GM18519 (cell line): ENCODE measurements around the gene USP15.
"Not testable (repeated sequence)": the region's sequence is repeated elsewhere in the genome, so short reads cannot be mapped to it uniquely, and the experiment has no call there.

Experiments
- ATAC-seq: cut with Tn5 transposase; IDR thresholded peaks from one replicate; pipeline ENCODE4 v1.9.1; 2021; ENCODE audit warnings: mild to moderate bottlenecking, moderate library complexity; ENCODE audit not compliant: unreplicated experiment, low FRiP score

Gene USP15

DNA sequence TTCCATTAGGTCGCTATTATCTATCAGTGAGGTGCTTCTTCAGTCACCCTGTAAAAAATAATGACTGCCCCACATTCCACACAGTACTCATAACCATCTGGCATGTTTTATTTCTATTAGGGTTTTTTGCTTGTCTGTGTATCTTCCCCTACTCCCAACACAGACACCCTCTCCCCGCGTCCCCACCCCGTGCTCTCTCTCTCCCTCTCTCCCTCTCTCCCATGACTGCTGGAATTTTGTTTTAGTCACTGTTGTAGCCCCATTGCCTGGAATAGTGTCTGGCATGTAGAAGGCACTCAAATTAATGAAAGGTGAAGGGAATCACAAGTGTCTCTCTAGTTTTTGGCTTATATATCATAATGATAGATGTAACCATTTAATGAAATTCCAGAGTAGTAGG lies 103.3 kb downstream of the USP15 start:
- no peak for ATAC-seq

DNA sequence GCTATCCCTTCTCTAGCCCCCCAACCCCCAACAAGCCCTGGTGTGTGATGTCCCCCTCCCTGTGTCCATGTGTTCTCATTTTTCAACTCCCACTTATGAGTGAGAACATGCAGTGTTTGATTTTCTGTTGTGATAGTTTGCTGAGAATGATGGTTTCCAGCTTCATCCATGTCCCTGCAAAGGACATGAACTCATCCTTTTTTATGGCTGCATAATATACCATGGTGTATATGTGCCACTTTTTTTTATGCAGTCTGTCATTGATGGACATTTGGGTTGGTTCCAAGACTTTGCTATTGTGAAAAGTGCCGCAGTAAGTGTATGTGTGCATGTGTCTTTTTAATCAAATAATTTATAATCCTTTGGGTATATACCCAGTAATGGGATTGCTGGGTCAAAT lies 104.5 kb downstream of the USP15 start:
- ATAC-seq: not testable (repeated sequence)

DNA sequence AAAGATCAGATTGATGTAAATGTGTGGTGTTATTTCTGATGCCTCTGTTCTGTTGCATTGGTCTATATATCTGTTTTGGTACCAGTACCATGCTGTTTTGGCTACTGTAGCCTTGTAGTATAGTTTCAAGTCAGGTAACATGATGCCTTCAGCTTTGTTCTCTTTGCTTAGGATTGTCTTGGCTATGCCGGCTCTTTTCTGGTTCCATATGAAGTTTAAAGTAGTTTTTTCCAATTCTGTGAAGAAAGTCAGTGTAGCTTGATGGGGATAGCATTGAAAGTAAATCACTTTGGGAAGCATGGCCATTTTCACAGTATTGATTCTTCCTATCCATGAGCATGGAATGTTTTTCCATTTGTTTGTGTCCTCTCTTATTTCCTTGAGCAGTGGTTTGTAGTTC lies 105.6 kb downstream of the USP15 start:
- not testable (repeated sequence) for ATAC-seq

DNA sequence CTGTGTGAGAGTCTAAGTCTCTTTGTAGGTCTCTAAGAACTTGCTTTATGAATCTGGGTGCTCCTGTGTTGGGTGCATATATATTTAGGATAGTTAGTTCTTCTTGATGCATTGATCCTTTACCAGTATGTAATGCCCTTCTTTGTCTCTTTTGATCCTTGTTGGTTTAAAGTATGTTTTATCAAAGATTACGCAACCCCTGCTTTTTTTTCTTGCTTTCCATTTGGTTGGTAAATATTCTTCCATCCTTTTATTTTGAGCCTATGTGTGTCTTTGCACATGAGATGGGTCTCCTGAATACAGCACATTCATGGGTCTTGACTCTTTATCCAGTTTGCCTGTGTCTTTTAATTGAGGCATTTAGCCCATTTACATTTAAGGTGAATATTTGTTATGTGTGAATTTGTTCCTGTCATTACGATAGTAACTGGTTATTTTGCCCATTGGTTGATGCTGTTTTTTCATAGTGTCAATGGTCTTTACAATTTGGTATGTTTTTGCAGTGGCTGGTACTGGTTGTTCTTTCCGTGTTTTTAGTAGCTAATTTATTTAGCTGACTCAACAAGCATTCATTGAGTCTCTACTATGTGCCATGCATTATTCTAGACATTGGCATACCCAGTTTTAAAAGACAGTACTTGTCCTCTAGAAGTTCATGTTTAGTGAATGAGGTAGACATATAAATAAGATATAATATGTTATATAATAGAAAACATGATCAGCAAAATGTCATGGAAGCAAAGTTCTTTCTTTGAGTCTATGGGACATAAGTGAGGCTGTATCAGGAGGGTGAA lies 108.4 kb downstream of the USP15 start:
- ATAC-seq: not testable (repeated sequence)

DNA sequence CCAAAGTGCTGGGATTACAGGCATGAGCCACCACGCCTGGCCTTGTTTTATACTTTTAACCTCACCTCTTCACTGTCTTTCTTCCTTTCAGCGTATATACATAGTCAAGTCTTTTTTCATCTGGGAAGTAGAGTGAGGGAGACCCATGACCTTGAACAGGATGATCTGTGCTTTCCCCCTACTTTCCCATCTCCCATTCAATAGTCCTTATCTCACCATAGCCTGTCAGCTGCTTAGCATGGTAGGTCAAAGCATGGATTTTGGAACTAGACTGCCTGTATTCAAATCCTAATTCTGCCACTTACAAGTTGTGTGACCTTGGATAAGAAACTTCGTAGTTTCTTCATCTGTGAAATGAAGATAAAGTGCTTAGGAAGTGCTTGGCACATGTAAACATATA lies 110.0 kb downstream of the USP15 start:
- no peak for ATAC-seq

DNA sequence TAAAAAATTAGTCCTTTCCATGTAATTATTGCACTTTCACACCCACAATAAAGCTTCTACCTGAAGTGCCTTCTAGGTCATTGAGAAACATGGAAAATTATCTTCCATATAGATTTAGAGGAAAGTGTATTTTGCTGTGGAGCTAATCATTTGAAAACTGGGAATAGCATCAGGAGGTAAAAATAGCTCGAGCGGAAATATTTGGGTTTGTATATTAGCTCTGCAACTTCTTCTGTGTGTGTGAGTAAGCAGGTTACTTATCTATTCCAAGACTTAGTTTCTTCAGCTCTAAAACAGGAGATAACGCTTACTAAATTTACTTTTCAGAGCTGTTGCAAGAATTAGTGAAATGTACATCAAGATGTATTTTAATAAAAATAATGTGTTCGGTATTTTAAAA lies 111.5 kb downstream of the USP15 start:
- ATAC-seq: no peak

DNA sequence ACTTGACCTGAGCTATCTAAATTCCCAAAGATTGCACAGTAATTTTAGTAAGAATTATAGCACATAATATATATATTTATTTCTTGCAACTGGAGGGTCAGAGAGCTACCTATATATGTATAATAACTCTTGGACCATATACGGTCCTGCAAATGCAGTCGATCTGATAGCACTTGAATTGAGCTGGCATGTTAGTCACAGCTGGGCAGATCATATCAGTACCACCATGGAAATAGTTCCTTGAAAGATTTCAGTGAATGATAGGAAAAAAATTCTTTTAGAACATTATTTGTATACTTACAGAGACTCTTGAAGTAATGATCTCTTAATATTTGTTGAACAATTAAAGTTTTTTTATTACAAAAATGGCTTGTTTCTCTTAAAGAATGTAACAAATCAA lies 111.9 kb downstream of the USP15 start:
- no peak for ATAC-seq

DNA sequence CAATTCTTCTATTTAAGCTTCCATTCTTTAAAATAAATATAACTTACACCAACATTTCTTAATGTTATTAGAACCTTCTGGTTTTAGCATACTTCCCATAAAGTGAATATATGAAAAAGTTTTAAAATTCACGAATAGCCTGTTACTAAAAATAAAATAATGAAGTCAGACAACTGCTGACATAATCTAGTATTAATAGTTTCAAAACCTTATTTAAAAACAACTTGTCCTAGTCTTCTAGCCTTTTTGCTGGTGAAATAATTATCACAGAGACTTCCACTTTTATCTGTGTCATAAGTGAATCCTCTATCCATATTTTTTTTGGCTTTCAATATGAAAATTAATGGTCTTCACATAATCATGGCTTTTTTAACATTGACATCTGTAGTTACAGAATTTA lies 112.6 kb downstream of the USP15 start:
- no peak for ATAC-seq

DNA sequence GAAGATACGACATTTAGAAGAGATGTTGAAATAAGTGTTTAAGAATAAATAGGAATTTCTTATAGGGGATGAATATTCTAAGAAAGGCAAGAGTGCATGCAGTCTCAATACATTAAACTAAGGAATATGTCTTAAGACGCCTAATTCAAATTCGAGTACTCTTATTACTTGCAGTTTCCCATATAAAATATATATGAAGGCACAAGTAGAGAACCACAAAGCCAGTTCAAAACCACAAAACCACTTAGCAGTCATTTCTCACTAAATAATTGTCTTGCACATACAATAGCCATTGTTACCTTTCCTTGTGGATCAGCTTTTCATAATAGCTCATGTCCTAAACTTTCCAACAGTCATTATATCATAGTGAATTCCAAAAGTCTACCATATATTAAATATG lies 115.4 kb downstream of the USP15 start:
- no peak for ATAC-seq

DNA sequence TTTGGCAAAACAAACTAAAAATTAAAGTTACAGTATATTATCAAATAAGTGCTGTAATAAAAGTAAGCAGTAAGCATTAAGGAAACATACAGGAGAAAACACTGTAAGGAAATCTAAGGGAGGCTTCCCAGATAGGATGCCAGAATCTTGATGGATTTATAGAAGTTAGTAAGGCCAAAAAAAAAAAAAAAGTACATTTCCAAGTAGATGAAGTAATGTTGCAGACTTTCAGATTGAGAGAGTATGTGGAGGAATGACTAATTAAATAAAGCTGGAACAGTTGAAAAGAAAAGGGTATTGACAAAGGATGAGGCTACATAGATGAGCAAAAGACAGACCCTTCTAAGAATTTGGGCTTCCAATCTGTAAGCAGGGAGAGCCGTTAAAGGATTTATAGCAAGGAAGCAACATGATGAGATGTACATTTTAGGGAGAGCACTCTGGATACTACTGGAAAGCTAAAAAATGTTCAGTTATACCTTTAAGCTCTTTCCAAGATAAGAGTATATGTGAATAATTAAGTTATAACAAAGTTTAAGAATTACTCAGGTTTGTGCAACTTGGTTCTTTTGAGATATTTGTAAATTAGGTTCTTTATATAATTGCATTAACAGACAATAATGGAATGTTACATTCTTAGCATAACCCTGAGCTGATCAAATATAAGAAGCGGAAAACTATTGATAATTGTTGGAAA lies 119.0 kb downstream of the USP15 start:
- ATAC-seq: no peak

DNA sequence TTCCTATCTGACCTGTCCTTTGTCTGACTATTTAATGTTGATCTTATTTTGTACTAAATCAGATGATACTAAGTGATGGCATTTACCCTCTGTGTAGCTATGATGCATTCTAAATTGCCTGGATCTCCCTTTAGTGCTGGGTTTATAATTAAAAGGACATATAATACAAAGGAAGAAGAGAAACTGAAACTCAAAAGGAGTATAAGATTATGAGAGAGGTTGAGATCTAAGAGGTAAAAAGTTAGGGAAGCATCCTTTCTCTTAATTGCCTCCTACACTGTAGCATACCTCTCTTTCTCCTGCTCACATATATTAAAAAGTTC lies 119.5 kb downstream of the USP15 start:
- no peak for ATAC-seq

DNA sequence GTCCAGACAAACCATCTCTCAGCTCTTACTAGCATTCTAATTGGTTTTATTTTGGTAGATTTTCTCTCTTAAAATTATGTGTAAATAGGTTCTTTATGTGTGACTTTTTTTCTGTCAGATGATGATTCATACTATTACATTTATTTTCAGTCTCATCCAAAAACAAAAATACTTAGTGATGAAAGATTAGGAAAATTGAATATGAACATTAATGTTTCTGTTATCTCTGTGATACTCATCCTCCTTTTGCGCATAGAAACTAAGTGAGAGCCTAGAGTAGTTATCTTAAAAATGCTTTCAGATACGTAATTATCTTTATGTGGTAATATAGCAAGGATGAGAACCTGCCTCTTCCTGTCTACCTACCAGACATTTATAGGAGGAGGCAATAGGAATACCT lies 122.3 kb downstream of the USP15 start:
- no peak for ATAC-seq

DNA sequence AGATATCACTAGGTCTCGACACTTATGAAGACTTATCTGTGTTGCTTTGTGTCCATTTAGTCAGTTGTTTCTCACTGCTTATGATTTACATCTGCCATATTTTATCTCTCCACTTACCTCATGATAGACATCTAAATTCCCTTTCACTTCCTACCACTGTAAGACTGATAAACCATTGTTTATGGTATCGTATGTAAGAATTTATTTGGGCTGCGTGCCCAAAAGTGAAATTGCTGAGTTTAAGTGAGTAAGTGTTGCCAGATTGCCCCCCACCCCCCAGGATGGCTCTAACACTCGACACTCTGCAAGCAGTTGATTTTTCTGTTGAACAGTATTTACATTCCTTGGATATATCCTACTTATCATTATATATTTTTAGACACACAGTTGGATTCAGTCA lies 136.5 kb downstream of the USP15 start:
- no peak for ATAC-seq

DNA sequence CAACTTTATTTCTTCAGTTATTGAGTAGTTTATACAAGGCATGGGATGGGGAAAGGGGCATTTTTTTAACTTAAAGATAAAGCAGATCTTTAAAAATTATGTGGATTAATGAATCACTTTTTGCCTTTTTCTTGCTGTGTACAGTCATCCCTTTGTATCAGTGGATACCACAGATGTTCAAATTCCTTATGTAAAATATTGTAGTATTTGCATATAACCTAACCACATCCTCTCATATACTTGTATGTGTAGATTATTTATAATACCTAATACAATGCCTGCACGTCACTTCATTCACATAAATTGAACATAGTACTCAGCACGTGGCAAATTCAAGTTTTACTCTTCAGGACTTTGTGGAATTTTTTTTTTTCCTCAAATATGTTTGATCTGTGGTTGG lies 139.9 kb downstream of the USP15 start:
- ATAC-seq: no peak

DNA sequence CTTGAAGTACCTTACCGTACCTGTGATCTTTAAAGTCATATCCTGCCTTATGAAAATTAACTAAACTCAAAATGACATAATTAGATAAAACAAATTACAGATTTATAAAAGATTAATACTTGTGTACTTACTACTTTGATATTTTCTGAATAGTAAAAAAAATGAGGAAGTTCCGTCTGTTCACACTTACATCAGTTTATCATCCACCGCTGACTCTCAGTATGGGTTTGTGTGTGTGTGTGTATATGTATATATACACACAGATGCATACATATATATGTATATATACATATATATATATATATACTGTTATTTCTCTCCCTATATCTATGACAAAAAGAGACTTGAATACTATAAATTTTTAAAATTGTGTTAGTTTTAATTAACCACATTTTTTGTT lies 141.4 kb downstream of the USP15 start:
- no peak for ATAC-seq

DNA sequence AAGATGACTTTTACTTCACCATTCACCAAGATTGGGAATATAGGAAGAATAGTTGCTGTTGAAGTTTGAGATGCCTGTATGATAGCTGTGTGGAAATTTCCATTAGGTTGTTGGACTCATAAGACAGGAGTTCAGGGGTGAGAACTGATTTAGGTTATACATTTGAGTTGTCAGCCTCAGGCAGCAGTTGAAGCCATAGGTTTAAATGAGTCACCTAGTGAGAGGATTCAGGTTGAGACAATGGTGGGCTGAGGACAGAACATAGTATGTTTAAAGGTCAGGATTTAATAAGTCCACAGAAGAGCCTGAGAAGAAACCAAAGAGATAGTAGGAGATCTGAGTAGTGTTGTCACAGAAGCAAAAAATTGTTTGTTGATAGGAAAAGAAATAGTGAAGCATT lies 142.8 kb downstream of the USP15 start:
- ATAC-seq: no peak

DNA sequence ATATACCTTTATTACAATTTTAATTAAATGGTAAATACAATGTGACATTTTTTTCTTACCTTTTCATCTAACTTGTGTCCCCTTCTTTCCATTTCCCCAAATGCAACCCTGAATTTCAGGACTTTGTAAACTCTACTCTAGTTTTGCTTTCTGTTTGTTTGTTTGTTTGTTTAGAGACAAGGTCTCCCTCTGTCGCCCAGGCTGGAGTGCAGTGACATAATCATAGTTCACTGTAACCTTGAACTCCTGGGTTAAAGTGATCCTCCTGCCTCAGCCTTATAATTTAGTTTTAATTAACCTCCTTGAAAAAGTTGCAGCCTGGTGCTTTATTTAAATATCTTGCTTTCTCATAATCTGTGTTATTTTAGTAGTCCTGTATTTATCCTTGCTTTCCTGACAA lies 147.4 kb downstream of the USP15 start:
- ATAC-seq: no peak

DNA sequence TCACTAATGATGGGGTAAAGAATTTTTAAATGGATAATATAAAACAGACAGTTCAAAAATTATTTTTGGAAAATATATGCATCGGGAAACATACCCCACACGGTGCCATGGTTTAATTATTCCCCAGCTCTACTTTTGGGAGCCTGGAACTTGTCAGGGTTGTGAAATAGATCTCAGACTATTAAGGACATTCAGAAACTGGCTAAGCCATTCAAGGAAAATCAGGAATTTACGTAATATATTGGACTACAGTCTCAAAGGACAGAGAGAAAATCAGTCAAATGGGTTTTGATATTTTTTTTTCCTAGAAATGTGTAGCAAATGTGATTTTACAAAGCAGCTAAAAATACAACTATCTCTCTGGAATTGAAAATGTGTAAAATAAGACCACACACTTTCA lies 148.9 kb downstream of the USP15 start:
- no peak for ATAC-seq

DNA sequence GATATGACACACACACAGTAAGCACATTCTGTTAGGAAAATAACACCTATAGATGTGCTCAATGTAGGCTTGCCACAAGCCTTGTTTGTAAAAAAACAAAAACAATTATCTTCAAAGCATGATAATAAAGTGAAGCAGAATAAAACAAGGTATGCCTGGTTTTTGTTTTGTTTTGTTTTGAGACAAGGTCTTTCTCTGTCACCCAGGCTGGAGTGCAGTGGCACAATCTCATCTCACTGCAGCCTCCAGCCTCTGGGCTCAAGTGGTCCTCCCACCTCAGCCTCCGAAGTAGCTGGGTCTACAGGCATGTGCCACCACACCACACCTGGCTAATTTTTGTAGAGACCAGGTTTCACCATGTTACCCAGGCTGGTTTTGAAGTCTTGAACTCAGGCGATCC lies 154.0 kb downstream of the USP15 start:
- no peak for ATAC-seq

DNA sequence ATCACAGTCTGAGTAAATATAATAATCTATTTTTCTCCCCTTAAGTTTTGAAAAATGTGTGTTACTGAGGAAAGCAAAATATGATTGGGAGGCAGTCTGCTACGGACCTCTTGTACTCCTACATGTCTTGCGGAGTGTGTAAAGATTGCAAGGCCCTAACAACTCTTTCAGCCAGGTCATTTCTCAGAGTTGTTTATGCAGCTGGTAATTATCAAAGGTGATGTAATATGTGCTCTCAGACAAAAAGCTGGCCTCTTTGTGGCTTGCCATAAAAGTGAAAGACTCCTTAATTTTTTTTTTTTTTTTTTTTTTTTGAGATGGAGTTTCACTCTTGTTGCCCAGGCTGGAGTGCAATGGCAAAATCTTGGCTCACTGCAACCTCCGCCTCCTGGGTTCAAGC lies 165.9 kb downstream of the USP15 start:
- no peak for ATAC-seq

DNA sequence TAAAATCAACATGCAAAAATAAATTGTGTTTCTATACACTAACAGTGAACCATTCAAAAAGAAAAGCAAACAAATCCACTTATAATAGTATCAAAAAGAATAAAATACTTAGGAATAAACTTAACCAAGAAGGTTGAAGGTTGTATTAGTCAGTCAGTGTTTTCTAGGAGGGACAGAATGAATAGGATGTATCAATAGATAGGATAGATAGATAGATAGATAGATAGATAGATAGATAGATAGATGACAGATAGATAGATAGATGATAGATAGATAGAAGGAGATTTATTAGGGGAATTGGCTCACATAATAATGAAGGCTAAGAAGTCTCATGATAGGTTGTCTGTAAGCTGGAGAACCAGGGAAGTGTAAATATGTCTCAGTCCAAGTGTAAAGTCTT lies 169.3 kb downstream of the USP15 start:
- ATAC-seq: no peak

DNA sequence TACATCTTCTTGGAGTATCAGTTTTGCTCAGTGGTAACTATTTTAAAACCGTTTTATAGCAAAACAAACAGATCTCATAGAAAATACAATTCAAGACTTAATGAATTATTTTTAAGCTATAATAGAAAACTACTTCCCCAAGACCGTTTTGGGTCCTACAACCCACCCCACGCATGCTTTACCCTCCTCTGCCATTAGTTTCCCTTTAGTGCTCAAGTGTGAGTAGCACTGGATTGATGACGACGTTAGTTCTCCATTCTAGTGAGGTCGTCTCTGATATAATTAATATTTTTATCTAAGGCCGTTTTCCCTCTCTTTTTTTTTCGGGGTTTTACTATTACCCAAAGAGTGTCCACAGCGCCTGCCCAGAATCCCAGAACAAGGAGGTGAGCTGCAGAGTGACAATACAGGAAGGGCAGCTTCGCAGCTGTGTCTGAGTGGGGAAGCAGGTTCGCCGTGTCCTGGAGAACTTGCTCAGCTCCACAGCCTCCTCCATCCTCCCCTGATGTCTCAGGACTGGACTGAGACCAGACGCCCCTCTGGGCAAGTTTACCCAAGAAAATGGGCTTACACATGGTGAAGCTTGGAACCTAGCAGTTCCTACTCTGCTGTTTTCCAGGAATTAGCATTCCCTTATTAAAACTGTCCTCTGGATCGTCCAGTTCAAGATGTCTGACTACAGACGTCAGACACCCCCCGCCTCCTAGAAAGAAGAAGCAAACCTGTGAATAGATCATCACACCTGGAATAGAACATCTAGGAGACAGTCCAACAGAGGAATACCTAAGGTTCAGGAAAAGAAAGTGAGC lies 174.5 kb downstream of the USP15 start:
- ATAC-seq: no peak
